ENCODE measurements around the gene IFIT1.
A peak's percentile ranks its signal among the peaks of the same experiment; 100 is the strongest.
"Not testable (repeated sequence)": the region's sequence is repeated elsewhere in the genome, so short reads cannot be mapped to it uniquely, and the experiment has no call there.

Gene IFIT1

GRCh38 chr10:89367529-89367928 is 24.9 kb upstream of the IFIT1 start:
- DNase-seq, result no peak

GRCh38 chr10:89368129-89368528 is 24.3 kb upstream of the IFIT1 start:
- no peak for DNase-seq

GRCh38 chr10:89369156-89370105 is 23.0 kb upstream of the IFIT1 start:
- DNase-seq, result peak; percentile 48

GRCh38 chr10:89371079-89371478 is 21.3 kb upstream of the IFIT1 start:
- no peak for DNase-seq

GRCh38 chr10:89371987-89372386 is 20.4 kb upstream of the IFIT1 start:
- no peak for DNase-seq

- no peak for DNase-seq
These were observed 18.3 kb upstream of the IFIT1 start for GRCh38 chr10:89373916-89374711.

- DNase-seq, result no peak
These were observed 17.7 kb upstream of the IFIT1 start for GRCh38 chr10:89374713-89375141.

GRCh38 chr10:89377705-89378637 is 14.5 kb upstream of the IFIT1 start, which contains the start of gene IFIT1B:
TSS of gene IFIT1B (plus strand) at chr10:89378056. CDS start at chr10:89378136, 80 bp downstream.
- no peak for DNase-seq

- no peak for DNase-seq
These were observed 13.3 kb upstream of the IFIT1 start for GRCh38 chr10:89379103-89379502.

GRCh38 chr10:89382757-89383156 is 9.7 kb upstream of the IFIT1 start:
- no peak for DNase-seq

- no peak for DNase-seq
These were observed 7.7 kb upstream of the IFIT1 start for GRCh38 chr10:89384474-89385340.

GRCh38 chr10:89388806-89389205 is 3.6 kb upstream of the IFIT1 start:
- DNase-seq, result no peak

- no peak for DNase-seq
These were observed 3.2 kb upstream of the IFIT1 start for GRCh38 chr10:89389254-89389653.

- no peak for DNase-seq
These were observed 1.8 kb upstream of the IFIT1 start for GRCh38 chr10:89390476-89391225.

- DNase-seq, result not testable (repeated sequence)
These were observed 1.2 kb upstream of the IFIT1 start for GRCh38 chr10:89391226-89391576.

- peak; percentile 9 for DNase-seq
These were observed 551 bp downstream of the IFIT1 start for GRCh38 chr10:89392974-89393373.

- DNase-seq, result no peak
These were observed 1.5 kb downstream of the IFIT1 start for GRCh38 chr10:89393898-89394297.

- no peak for DNase-seq
These were observed 2.7 kb downstream of the IFIT1 start for GRCh38 chr10:89395141-89395540.

- DNase-seq, result no peak
These were observed 5.8 kb downstream of the IFIT1 start for GRCh38 chr10:89398003-89398749.

GRCh38 chr10:89399956-89400355 is 7.5 kb downstream of the IFIT1 start:
- DNase-seq, result no peak
